ENCODE data around the gene VAPA.

The VAPA gene

DNA sequence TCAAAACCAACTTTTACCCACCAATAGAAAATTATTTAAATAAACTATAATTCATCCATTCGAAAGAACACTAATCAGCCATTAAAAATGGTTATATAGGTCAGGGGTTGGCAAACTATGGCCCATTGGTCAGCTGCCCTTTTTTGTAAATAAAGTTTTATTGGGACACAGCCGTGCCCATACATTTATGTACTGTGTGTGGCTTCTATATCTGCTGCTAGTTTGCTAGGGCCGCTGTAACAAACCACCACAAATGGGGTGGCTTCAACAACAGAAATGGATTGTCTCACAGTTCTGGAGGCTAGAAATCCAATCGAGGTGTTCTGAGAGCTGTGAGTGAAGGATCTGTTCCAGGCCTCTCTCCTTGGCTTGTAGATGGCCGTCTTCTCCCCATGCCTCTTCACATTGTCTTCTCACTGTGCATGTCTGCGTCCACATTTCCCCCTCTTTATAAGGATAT lies 35.0 kb upstream of the VAPA start:
- no peak for TF ChIP-seq POLR2A (IDR thresholded peaks at IDR 0.05; ENCODE audit: extremely low read depth, insufficient read length)
- TF ChIP-seq, protein P1, sequence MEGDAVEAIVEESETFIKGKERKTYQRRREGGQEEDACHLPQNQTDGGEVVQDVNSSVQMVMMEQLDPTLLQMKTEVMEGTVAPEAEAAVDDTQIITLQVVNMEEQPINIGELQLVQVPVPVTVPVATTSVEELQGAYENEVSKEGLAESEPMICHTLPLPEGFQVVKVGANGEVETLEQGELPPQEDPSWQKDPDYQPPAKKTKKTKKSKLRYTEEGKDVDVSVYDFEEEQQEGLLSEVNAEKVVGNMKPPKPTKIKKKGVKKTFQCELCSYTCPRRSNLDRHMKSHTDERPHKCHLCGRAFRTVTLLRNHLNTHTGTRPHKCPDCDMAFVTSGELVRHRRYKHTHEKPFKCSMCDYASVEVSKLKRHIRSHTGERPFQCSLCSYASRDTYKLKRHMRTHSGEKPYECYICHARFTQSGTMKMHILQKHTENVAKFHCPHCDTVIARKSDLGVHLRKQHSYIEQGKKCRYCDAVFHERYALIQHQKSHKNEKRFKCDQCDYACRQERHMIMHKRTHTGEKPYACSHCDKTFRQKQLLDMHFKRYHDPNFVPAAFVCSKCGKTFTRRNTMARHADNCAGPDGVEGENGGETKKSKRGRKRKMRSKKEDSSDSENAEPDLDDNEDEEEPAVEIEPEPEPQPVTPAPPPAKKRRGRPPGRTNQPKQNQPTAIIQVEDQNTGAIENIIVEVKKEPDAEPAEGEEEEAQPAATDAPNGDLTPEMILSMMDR (IDR thresholded peaks at IDR 0.05; ENCODE audit: low read depth, low read length) = no peak
- TF ChIP-seq MYC (IDR thresholded peaks at IDR 0.05; ENCODE audit: low read depth, low read length) = no peak
- TF ChIP-seq, protein P2, sequence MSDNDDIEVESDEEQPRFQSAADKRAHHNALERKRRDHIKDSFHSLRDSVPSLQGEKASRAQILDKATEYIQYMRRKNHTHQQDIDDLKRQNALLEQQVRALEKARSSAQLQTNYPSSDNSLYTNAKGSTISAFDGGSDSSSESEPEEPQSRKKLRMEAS (IDR thresholded peaks at IDR 0.05; ENCODE audit: low read depth, low read length) = no peak
- H3K4me3 ChIP-seq (ENCODE audit: low read depth, low read length) = no peak overlapping the region
- no peak for DNase-seq (ENCODE audit: low read depth)

- DNase-seq (ENCODE audit: low read depth) = no peak
- TF ChIP-seq, protein P2 (IDR thresholded peaks at IDR 0.05; ENCODE audit: low read depth, low read length) = no peak
- TF ChIP-seq POLR2A (IDR thresholded peaks at IDR 0.05; ENCODE audit: extremely low read depth, insufficient read length) = no peak
- TF ChIP-seq, protein P1 (IDR thresholded peaks at IDR 0.05; ENCODE audit: low read depth, low read length) = no peak
- TF ChIP-seq MYC (IDR thresholded peaks at IDR 0.05; ENCODE audit: low read depth, low read length) = no peak
- no peak overlapping the region for H3K4me3 ChIP-seq (ENCODE audit: low read depth, low read length)
Observed at GRCh38 chr18:9884090-9884489, 29.7 kb upstream of the VAPA start.

DNA sequence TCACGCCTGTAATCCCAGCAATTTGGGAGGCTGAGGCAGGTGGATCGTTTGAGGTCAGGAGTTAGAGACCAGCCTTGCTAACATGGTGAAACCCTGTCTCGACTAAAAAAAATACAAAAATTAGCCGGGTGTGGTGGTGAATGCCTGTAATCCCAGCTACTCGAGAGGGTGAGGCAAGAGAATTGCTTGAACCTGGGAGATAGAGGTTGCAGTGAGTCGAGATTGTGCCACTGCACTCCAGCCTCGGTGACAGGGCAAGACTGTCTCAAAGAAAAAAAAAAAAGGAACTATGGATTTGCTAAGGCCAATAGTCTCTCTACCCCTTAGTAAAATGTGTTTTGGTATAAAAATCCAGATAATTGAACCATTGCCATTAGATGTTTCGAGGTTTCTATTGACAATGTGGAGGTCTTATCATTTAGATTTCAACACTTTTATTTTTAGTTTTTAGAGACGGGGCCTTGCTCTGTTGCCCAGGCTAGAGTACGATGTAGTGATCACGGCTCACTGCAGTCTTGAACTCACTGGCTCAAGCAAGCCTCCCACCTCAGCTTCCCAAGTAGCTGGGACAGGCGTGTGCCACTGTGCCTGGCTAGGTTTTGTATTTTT lies 29.2 kb upstream of the VAPA start:
- no peak overlapping the region for H3K4me3 ChIP-seq (ENCODE audit: low read depth, low read length)
- no peak for DNase-seq (ENCODE audit: low read depth)
- TF ChIP-seq, protein P1 (IDR thresholded peaks at IDR 0.05; ENCODE audit: low read depth, low read length) = no peak
- TF ChIP-seq, protein P2 (IDR thresholded peaks at IDR 0.05; ENCODE audit: low read depth, low read length) = no peak
- no peak for TF ChIP-seq MYC (IDR thresholded peaks at IDR 0.05; ENCODE audit: low read depth, low read length)
- TF ChIP-seq POLR2A (IDR thresholded peaks at IDR 0.05; ENCODE audit: extremely low read depth, insufficient read length) = no peak

DNA sequence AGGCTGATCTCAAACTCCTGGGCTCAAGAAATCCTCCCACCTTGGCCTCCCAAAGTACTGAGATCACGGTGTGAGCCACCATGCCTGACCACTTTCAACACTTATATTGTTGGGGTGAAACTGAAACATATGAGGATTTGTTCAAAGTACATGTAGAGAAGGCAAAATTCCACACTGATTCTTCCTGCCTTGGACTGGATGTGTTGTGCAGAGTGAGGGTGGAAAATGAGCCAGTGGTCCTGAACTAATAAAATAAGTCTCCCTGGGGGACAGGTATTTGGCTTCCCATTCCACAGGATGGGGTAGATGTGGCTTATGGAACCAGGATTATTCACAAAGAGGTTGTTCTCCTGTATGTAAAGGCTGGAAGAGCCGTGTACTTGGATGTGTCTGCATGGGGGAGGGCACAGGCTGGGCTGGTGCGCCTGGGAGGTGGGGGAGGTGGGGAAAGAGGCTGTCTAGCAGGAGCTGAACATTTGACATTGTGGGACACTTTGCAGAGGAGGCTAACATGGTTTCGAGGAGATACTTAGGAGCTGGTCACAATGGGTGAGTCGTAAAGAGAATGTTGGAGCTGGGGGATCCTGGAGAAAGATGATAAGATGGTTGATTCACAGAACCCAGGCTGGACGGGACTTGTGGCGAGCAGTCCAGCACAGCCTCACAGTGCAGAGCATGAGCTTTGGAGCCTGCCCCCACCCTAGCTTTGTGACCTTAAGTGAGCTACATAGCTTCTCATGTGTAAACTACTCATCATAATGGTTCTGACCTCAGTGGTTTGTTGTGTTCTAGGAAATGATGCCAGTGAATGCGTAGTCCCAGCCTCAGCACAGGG lies 28.4 kb upstream of the VAPA start, which contains the start of gene TXNDC2:
TXNDC2 (plus strand) TSS at position 804 of the 835 bp plus-strand sequence. CDS start 708 bp downstream, outside the sequence.
- no peak for DNase-seq (ENCODE audit: low read depth)
- H3K4me3 ChIP-seq (ENCODE audit: low read depth, low read length) = no peak within 1 kb of the TSS
- TF ChIP-seq, protein P2 (IDR thresholded peaks at IDR 0.05; ENCODE audit: low read depth, low read length) = no peak
- no peak for TF ChIP-seq MYC (IDR thresholded peaks at IDR 0.05; ENCODE audit: low read depth, low read length)
- TF ChIP-seq, protein P1 (IDR thresholded peaks at IDR 0.05; ENCODE audit: low read depth, low read length) = no peak
- no peak for TF ChIP-seq POLR2A (IDR thresholded peaks at IDR 0.05; ENCODE audit: extremely low read depth, insufficient read length)

- TF ChIP-seq, protein P1 (IDR thresholded peaks at IDR 0.05; ENCODE audit: low read depth, low read length) = no peak
- TF ChIP-seq MYC (IDR thresholded peaks at IDR 0.05; ENCODE audit: low read depth, low read length) (no peak), POLR2A (IDR thresholded peaks at IDR 0.05; ENCODE audit: extremely low read depth, insufficient read length) (no peak)
- TF ChIP-seq, protein P2 (IDR thresholded peaks at IDR 0.05; ENCODE audit: low read depth, low read length) = no peak
- no peak for DNase-seq (ENCODE audit: low read depth)
- no peak overlapping the region for H3K4me3 ChIP-seq (ENCODE audit: low read depth, low read length)
Observed at GRCh38 chr18:9886005-9886348, 27.8 kb upstream of the VAPA start.

Measured in NB4 (cell line).